OCI-LY7 (cell line): ENCODE data around the gene KRT35. TPM values are rescaled to one million over a fixed set of nuclear protein-coding genes. Genes with fewer than 3 reads are reported as not detected.

Experiments
- BruUV-seq: library from RNA; stranded (reverse); fragments of 400-500 nt; replicated peaks from 2 replicates; lab custom pipeline; 2021; lab: Mats Ljungman, UMichigan
- CTCF ChIA-PET: fragments of 300-600 bp; sonication (Branson Sonifier 250); formaldehyde crosslinking; loops from one replicate; lab custom pipeline; 2022; ENCODE audit warnings: antibody characterized with exemption; ENCODE audit not compliant: unreplicated experiment; lab: Charles Lee
- POLR2A ChIA-PET: fragments of 300-600 bp; sonication (Branson Sonifier 250); formaldehyde crosslinking; loops from one replicate; lab custom pipeline; 2022; ENCODE audit warnings: antibody characterized with exemption; lab: Charles Lee
- DNase-seq: peaks from one replicate; pipeline ENCODE4 v3.0.0-alpha.2; 2015; ENCODE audit warnings: low spot score
- H2AFZ ChIP-seq: fragments of 200-600 bp; sonication (generic), shearing (Covaris generic); 2 replicates; pipeline ENCODE4 v1.6.1; 2014; ENCODE audit warnings: mild to moderate bottlenecking, antibody characterized with exemption, low read length, moderate library complexity
- H3K27ac ChIP-seq: fragments of 200-600 bp; sonication (generic); 2 replicates; pipeline ENCODE4 v1.5.1; 2014; ENCODE audit warnings: mixed run types, low read depth, mild to moderate bottlenecking, moderate library complexity, low read length, inconsistent platforms; ENCODE audit not compliant: poor library complexity, severe bottlenecking
- H3K36me3 ChIP-seq: fragments of 200-600 bp; sonication (generic); 2 replicates; pipeline ENCODE4 v1.6.1; 2014; ENCODE audit warnings: mild to moderate bottlenecking, antibody characterized with exemption, low read length, moderate library complexity, mixed read lengths; ENCODE audit not compliant: insufficient read depth
- H3K4me1 ChIP-seq: fragments of 200-600 bp; sonication (generic); 2 replicates; pipeline ENCODE4 v1.5.1; 2014; ENCODE audit warnings: mild to moderate bottlenecking, low read length; ENCODE audit not compliant: insufficient read depth, poor library complexity, severe bottlenecking
- H3K4me2 ChIP-seq: fragments of 200-600 bp; sonication (generic); 2 replicates; pipeline ENCODE4 v1.6.1; 2014; ENCODE audit warnings: mild to moderate bottlenecking, low read length
- H3K4me3 ChIP-seq: fragments of 200-600 bp; sonication (generic); 2 replicates; pipeline ENCODE4 v1.5.1; 2014; ENCODE audit warnings: mild to moderate bottlenecking, low read depth, low read length; ENCODE audit not compliant: poor library complexity, severe bottlenecking
- H3K79me2 ChIP-seq: fragments of 200-600 bp; sonication (generic); 2 replicates; pipeline ENCODE4 v1.6.1; 2016; ENCODE audit warnings: low read depth, mild to moderate bottlenecking, low read length, moderate library complexity, mixed read lengths; ENCODE audit not compliant: insufficient read depth
- H3K9me2 ChIP-seq: fragments of 200-600 bp; sonication (generic); 2 replicates; pipeline ENCODE4 v1.6.1; 2016; ENCODE audit warnings: mild to moderate bottlenecking, low read length, mixed read lengths; ENCODE audit not compliant: insufficient read depth
- H3K9me3 ChIP-seq: fragments of 200-600 bp; sonication (generic); 2 replicates; pipeline ENCODE4 v1.6.1; 2014; ENCODE audit warnings: mild to moderate bottlenecking, mixed run types, low read length, mixed read lengths
- H4K20me1 ChIP-seq: fragments of 200-600 bp; sonication (generic); 2 replicates; pipeline ENCODE4 v1.6.1; 2014; ENCODE audit warnings: mild to moderate bottlenecking, antibody characterized with exemption, low read length, moderate library complexity, mixed read lengths; ENCODE audit not compliant: insufficient read depth
- CTCF ChIP-seq: fragments of 200-600 bp; sonication (generic); conservative IDR thresholded peaks from 2 replicates; pipeline ENCODE4 v1.5.1; 2014; ENCODE audit warnings: mild to moderate bottlenecking, antibody characterized with exemption, low read length, moderate library complexity, mixed read lengths
- EZH2phosphoT487 ChIP-seq: fragments of 200-600 bp; sonication (generic); IDR thresholded peaks from 2 replicates; pipeline ENCODE4 v1.6.1; 2018; ENCODE audit warnings: low read depth, borderline replicate concordance, mild to moderate bottlenecking, mixed run types, antibody characterized with exemption, low read length, moderate library complexity, mixed read lengths
- intact Hi-C: fragments of 100-400 bp; cut with micrococcal nuclease; formaldehyde crosslinking; loops from one replicate; pipeline ENCODE4 v1.10.0; 2022; ENCODE audit not compliant: unreplicated experiment
- total RNA-seq, 2 experiments: library from RNA; depleted of rRNA in 1 of 2; stranded (reverse); fragments of >200 nt in 1 of 2; shearing (Covaris generic) in 1 of 2; gene quantifications; 2 replicates each; pipeline ENCODE4 v1.2.3, GENCODE V29; 2014 to 2022

The KRT35 gene
- total RNA-seq, 2 experiments from 2014 or later = not detected

GRCh38 chr17:41522301-41523224 lies 41.6 kb upstream of the KRT35 start:
- DNase-seq = no peak
- no peaks in the 10 kb centered on the region for H4K20me1 ChIP-seq
- CTCF ChIA-PET = no interaction called here
- no peak overlapping the region for H2AFZ ChIP-seq
- H3K36me3 ChIP-seq = no peaks in the 10 kb centered on the region
- H3K4me2 ChIP-seq = no peak overlapping the region
- no TSS peak for BruUV-seq
- no peaks in the 10 kb centered on the region for H3K4me1 ChIP-seq
- no peaks in the 10 kb centered on the region for H3K9me2 ChIP-seq
- no peak overlapping the region for H3K27ac ChIP-seq
- POLR2A ChIA-PET = no interaction called here
- no peaks in the 10 kb centered on the region for H3K79me2 ChIP-seq
- intact Hi-C loops = no loop called here
- H3K4me3 ChIP-seq = no peak overlapping the region
- TF ChIP-seq EZH2phosphoT487 = no peak
- no peak for TF ChIP-seq CTCF
- H3K9me3 ChIP-seq = no peaks in the 10 kb centered on the region

GRCh38 chr17:41521574-41522261 lies 40.8 kb upstream of the KRT35 start:
- TF ChIP-seq EZH2phosphoT487 (no peak), CTCF (no peak)

More at GRCh38 chr17:41521574-41522261, 40.8 kb upstream of the KRT35 start:
- ChIA-PET CTCF (no interaction called here), POLR2A (no interaction called here)
- Histone ChIP-seq H3K4me2 (no peak overlapping the region), H3K36me3 (no peaks in the 10 kb centered on the region), H3K4me1 (no peaks in the 10 kb centered on the region), H3K9me3 (no peaks in the 10 kb centered on the region), H3K9me2 (no peaks in the 10 kb centered on the region), H2AFZ (no peak overlapping the region), H4K20me1 (no peaks in the 10 kb centered on the region), H3K4me3 (no peak overlapping the region), H3K79me2 (no peaks in the 10 kb centered on the region), H3K27ac (no peak overlapping the region)
- DNase-seq = no peak
- intact Hi-C loops = no loop called here
- BruUV-seq = no TSS peak
